ENCODE data around the gene HNMT.

The HNMT gene

GRCh38 chr2:138058427-138058826 lies 94.2 kb downstream of the HNMT start:
- no peak for DNase-seq (ENCODE audit: low spot score)

GRCh38 chr2:138059487-138060300 lies 95.4 kb downstream of the HNMT start:
- DNase-seq (ENCODE audit: low spot score) = no peak

DNA sequence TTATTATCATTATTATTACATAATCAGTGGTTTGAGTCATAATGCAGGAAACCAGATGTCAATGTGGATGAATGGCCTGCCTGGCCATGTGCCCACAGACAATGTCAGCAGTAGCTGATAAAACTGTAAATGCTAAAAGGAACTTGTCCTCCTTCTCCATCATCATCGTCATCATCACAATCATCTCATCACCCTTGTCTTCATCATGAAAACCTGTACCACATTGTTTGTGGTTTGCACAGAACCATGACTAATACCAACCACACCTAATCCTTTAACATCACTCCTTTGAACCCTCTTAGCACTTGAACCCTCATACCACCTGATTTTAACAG lies 96.0 kb downstream of the HNMT start:
- peak; percentile 27 for DNase-seq (ENCODE audit: low spot score)

DNA sequence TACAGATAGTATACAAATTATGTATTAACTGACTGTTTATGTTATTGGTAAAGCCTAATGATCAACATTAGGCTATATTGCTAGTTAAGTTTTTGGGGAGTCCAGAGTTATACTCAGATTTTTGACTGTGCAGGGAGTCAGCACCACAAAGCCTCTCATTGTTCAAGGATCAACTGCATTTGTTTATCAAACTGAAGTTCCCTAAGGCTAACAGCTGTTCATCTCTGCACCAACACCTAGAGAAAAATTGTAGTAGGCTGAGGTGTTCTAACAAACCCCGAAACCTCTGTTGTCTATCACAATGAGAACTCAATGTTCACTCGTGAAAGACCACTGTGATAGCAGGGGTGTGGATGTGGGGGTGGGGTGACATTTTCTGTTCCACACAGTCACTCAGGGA lies 97.7 kb downstream of the HNMT start:
- DNase-seq (ENCODE audit: low spot score) = no peak

GRCh38 chr2:138063181-138063580 lies 98.9 kb downstream of the HNMT start:
- DNase-seq (ENCODE audit: low spot score) = no peak

All from COLO829 (cell line).